Hepatic stellate cell (primary cell): ENCODE measurements around the gene EXOSC2.

ENCODE experiments used
- DNase-seq: peaks from one replicate; pipeline ENCODE4 v3.0.0; 2011; ENCODE audit warnings: low spot score

Gene EXOSC2

DNA sequence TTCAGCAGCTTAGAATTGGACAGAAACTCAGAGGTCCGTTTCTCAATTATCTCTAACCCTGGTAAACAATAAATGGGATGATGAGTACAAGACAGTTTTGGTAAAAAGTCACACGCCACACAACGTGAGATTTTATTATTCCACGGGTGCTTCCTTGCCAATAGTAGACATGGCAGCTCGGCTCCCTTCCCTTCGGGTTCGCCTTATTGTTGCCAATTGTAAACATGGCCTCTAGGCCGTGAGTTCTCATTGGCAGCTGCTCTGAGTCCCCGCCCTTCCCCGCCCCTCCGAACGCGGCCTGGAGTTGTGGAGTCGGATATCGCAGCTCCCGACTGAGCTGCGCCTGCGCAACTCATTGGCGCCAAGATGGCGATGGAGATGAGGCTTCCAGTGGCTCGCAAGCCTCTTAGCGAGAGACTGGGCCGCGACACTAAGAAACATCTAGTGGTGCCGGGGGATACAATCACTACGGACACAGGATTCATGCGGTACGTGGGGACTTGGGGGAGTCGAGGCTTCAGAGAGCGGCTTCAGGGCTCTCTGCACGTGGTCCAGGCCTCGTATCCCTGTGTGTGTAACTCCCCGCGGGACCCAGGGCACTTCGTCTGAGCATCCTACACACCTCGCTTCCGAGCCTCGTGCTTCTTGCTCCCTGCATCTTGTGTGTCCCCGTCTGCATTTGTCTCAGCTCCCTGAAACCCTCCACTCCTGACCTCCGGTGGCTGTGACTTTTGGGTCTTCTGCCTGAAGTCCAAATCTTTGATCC, at the start of gene EXOSC2:
Gene EXOSC2 (plus strand): TSS at position 355 of the 766 bp plus-strand sequence. CDS start 12 bp downstream, at position 367.
- peak; percentile 97 for DNase-seq

DNA sequence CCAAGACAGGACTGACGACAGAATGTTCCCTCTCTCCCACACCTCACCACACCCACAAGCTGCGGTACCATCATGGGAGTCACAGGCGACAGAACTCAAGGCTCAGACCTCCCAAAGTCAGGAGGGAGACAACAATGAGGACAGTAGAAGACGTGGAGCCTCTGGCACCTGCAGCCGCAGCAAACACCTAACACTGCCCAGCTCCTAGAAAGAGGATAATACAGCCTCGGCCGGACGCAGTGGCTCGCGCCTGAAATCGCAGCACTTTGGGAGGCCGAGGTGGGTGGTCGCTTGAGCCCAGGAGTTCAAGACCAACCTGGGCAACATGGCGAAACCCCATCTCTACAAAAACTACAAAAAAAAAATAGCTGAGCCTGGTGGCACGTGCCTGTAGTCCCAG, 42.4 kb upstream of the EXOSC2 start:
- no peak for DNase-seq

DNA sequence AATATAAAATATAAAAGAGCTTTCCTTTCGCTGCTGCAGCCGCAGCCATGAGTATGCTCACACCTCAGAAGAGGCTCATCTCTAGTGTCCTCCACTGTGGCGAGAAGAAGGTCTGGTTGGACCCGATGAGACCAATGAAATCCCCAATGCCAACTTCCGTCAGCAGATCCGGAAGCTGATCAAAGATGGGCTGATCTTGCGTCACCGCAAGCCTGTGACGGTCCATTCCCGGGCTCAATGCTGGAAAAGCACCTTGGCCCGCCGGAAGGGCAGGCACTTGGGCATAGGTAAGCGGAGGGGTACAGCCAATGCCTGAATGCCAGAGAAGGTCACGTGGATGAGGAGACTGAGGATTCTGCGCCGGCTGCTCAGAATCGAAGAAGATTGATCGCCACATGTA, 41.8 kb upstream of the EXOSC2 start:
- DNase-seq = no peak

DNA sequence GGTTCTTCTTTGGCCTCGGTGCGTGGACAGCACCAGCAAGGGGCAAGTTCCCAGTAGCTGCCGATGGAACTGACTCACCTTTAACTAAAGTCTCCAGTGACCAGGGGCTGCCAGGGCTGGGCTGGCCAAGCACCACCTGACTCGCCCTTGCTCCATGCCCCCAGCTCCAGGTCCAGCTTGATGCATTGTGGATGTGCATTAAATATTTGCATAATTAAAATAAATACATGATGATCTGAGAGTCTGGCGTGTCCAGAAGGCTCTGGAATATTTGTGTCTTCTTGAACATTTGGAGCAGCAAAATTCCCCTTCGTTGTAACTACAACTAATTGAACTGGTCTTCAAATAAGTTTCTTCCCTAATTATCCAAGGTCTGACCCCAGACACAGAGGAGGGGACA, 38.7 kb upstream of the EXOSC2 start:
- no peak for DNase-seq

DNA sequence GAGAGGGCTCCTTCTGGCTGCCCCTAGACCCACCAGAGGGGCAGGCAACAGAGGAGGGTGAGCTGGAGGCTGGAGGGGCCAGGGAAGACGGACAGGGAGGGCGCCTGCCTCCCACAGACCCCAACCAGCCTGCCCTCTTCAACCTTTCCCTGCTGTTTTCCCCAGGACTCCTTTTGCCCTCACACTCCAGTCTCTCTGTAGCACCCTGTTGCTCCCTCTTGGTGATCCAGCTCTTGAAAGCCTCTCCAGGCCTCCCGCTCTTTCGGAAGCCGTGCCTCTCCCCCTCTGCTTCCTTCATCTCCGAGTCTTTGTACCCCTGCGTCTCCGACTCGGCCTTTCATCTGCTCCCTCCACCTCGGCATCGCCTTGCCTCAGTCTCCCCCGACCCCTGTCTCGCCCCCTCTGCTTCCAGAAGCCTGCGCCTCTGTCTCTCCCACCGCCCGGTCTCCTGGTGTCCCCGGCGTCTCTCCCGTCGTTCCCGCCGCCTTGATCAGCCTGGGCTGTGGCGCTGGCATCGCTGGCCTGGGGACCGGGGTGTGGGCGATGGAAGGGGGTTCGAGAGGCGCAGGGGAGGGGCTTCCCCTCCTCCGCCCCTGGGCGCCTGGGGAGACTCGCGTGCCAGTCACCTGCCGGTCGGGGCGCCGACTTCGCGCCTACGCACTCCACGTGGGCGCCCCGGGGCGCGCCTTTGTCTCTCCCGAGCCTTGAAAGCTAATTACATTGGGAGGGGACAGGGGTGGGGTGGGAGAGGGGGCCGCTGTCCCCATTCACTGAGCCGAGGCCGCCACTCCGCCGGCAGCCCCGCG, 34.5 kb upstream of the EXOSC2 start:
- no peak for DNase-seq

DNA sequence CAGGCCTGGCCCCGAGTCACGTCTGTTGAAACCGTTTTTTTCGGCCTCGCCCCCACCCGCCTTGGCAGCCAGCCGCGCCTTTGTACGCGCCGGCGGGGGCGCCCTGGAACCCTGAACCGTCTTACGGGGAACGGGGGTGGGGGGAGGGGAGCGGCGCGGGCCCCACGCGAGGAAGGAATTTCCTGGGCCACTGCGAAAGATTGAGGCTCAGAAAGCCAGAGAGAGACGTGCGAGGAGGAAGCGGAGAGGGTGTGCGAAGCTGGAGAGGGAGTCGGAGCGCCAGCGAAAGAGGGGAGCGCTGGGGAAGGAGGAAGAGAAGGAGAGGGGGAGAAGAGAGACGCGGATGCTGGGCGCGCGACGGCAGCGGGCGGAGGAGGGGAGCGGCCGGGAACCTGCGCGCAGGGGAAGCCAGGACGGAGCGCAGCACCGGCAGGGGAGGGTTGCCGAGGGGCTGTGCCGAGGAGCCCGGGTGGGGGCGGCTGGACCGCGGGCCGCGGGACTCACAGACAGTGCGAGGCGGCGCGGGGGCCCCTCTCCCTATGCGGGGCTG, 33.8 kb upstream of the EXOSC2 start:
- DNase-seq = no peak

DNA sequence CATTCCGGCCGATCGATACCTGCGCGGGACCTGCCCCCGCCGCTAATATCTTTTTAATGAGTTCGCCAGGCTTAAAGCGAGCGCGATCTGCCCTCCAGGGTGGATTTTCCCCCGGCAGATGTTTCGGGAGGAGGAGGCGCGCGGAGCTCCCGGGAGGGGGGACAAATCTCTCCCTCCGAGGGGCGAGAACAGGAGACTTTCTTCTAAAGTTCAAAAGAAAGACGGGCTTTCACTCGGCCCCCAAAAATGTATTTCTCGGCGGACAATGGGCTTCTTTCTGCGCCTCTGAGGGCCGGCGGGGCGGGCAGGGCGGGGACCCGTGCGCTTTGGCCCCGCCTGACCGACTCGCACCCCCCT, 33.3 kb upstream of the EXOSC2 start:
- DNase-seq = no peak

GRCh38 chr9:130660683-130661450, 32.7 kb upstream of the EXOSC2 start:
- DNase-seq = no peak

DNA sequence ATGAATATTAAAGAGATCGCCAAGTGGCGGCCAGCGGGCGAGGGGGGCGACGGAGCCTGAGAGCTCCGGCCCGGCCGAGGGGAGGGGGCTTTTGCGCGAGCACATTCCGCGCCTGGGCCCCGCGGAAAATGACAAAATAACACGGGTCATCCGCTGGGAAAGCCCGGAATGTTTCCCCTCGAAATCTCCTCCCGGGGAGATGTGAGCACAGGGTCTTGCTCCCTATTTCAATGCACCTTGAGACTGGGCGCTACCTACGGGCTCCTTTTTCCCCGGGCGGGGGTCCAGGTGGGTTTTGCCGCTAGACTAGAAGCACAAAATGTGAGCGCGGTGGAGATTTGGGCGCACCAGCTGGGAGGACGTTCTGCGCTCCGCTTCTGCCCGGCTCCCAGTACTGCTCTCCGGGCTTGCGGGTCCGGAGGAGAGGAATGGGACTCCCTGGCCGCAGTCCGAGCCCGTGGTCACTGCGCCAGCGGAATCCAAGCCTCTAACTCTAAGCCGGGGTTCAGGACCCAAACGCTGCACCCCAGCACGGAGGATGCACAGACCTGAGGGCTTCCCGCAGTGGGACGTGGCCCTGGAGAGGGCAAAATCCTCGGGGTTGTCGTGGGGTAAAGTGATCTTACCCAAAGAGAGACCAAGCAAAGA, 32.0 kb upstream of the EXOSC2 start:
- no peak for DNase-seq

GRCh38 chr9:130662099-130662969, 31.2 kb upstream of the EXOSC2 start:
- DNase-seq = no peak

DNA sequence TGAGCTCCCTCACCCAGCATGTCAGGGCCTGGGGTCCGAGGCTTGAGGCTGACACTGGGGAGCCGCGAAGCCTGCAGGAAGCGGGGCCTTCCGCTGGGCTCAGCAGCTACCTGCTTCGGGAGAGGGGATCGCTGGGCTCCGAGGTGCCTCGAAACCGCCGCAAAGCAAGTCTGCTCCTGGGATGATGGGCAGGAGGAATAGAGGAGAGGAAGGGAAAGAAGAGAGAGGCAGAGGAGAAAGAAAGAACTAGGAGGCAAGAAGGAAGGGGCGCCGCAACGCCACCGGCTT, 30.7 kb upstream of the EXOSC2 start:
- DNase-seq = no peak

GRCh38 chr9:130663258-130663976, 30.2 kb upstream of the EXOSC2 start:
- no peak for DNase-seq

DNA sequence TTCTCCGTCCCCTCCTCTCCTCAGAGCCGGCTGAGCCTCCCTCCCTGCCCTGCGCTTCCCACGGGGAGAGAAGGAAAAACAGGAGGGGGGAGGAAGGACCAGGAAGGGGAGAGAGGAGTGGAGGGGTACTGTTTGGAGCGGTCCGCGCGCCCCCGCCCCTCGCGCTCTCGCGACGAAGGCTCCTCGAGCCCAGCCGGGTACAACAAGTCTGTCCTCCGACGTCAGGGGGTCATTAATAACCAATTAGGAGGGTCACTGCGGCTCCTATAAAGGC, 29.7 kb upstream of the EXOSC2 start:
- no peak for DNase-seq

DNA sequence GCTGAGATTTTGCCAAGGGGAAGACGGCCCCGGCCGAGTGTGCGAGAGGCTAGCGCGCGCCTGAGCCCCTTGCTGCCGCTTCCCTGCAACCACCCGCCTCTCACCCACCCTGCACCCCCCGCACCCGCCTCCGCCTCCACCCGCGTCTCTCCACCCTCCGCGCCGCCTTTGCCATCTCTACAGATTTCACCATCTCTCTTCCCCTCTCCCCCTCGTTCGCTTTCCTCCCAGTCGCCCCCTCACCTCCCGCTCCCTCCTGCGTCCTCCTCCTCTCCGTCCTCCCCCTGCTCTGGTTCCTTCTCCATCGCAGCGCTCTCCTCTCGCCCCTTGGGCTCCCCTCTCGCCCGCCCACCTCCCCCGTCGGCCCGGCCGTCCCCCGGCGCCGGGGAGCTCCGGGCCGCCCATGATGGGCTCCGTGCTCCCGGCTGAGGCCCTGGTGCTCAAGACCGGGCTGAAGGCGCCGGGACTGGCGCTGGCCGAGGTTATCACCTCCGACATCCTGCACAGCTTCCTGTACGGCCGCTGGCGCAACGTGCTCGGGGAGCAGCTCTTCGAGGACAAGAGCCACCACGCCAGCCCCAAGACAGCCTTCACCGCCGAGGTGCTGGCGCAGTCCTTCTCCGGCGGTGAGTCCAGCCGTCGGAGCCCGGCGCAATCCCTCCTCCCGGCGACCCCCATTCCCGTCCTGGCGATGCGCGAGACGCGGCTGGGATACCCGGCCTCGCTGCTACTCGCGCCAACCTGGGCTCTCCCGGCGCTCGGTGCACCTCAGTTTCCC, 29.1 kb upstream of the EXOSC2 start, which contains the start of gene PRDM12:
Gene PRDM12 (plus strand): TSS at position 344 of the 778 bp plus-strand sequence. CDS start 60 bp downstream, at position 404.
- no peak for DNase-seq

DNA sequence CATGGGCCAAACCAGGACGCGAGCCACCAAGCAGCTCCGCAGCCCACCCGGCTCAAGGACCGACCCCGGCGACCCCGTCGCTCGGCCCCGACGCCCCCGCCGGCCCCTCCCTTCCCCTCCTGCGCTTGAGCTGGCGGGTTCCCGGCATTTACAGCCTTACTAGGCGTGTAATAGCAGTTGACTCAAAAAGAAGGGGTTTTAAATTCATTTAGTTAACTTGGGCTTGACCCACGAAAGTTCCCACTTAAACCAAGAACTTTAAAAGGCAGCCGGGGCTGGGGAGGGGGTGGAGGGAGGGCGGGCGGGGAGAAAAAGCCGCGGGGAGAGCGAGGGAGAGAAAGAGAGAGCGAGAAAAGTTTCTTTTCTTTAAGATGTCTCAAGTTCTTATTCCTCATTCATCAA, 28.6 kb upstream of the EXOSC2 start:
- no peak for DNase-seq

DNA sequence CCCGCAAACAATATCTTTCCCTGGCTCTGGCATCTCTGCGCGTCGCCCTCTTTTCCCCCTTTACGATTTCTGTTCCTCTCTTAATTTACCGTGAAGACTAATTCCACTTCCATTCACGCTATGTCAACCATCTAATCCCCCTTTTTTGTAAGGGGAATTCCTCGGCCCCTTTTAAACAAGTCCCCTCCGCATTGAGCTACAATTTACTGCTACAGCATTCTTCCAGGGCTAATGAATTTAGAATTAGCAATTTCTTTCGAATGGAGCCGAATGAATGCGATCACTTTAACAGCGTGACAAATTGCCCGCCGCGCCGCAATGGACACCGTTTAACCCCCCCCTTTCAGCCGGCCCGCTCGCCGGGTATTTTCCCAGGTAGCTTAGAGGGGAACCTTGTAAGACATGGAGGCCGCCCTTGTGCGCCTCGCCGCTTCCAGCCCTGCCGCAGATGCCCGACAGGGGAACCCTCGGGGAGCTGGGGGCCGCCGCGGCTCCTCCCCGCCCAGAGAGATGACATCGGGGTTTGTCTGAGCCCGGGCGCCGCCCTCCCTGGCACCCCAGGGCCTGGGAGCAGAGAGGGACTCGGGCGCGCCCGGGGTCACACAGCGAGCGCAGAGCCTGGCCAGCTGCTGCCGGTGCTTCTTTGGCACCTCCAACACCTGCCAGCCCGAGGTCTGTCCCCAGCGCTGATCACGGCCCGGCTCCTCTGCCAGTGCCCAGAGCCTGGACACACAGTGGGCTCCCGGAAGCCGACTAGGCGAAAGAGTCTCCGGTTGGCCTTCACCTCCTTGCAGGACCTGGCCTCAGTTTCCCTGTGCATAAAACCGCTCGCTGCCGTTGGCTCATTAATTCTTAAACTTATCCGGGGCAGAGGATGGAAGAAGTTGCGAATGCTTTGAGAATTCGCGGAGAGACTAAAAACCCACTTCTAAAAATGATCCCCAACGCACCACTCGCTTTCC, 27.9 kb upstream of the EXOSC2 start:
- no peak for DNase-seq

- DNase-seq = no peak
Measured at GRCh38 chr9:130666393-130667119, 27.0 kb upstream of the EXOSC2 start.

DNA sequence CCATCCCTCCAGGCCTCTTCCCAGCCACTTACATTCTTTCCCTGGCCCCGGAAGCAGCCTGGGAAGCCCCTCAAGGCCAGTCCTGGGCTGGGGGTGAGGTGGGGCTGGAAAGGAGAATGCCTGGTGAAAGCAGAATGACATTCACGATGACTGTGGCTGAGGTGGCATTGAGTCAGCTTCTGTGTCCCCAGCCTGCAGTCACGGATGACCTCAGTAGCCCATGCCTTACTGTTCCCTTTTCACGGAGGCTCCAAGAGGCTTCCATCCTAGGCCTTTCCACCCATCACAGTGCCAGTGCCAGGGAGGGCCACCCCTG, 26.5 kb upstream of the EXOSC2 start:
- DNase-seq = no peak
